GM12892 (cell line): ENCODE measurements around the gene TRIO.

Experiments used
- POLR2A ChIP-seq: IDR thresholded peaks from 2 replicates; pipeline ENCODE4 v1.6.1; 2011; ENCODE audit warnings: low read depth, low read length, control low read depth
- POLR2AphosphoS5 ChIP-seq: IDR thresholded peaks from 2 replicates; pipeline ENCODE4 v1.6.1; 2011; ENCODE audit warnings: low read depth, low read length, control low read depth

DNA sequence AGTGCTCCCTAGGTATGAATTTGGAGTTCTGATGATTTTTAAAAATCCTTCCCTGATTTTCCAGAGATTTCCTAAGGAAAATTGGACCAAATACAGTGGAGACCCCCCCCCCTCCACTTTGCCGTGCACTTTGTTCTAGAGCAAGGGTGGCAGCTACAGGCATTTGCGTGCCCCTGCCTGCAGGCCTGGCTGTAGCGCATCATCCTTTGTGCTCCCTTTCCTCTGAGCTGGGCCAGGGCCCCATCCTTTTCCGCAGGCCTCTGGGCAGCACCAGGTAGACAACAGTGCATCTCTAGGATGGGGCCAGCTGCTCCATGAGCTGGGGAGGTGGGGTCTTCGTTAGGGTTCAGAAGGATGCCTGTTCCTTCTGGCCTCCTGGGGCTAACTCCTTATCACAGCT is 39.6 kb downstream of the TRIO start:
- no peak for TF ChIP-seq POLR2A
- no peak for TF ChIP-seq POLR2AphosphoS5
